Measurements from ENCODE around the gene PTPN14. TPM values are rescaled to one million over a fixed set of nuclear protein-coding genes. Genes with fewer than 3 reads are reported as not detected.

Gene PTPN14
- polyA plus RNA-seq, 1 experiment, result 29.4 TPM

DNA sequence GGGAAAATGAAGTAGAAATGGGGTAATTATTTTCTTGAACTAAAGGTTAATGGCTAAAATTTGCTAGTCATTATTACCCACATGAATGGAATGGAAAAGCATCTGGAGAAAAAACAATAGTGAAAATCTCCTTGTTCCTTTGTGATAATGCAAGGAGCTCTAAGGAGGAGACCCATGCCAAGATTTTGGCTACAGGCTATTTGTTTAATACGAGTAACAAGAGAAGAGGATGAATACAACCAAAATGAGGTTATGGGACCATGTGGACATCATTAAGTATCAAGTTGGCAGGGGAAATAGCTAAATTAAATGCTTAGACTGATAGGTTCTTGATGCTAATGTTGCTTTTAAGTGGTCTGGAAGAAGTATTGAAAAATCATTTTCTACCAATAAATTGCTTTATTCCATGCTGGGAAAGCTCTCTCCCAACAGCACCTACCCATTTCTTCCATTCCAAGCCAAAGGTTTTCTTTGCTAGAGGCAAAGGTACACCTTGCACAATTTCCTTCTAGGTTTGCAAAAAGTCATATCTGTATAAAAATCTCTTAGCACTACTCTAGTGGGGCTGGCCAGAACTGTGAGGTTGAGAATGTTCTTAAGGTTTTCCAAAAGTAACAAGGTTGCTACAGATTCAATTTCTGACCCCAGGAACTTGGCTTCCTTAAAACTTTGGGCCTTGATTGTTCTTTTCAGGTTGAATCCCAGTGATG is 170.3 kb downstream of the PTPN14 start:
- no peak for TF ChIP-seq CTCF (IDR thresholded peaks at IDR 0.05; ENCODE audit: insufficient read depth, low read depth, low read length)
- ChIA-PET CTCF (interaction anchor here (1.2 to 1.5 kb wide), 3 partner anchors 9 to 52 kb away, joined by 3 to 4 read pairs (median 4); no protein-coding TSS in a partner anchor), POLR2A (no interaction called here)
- Histone ChIP-seq H3K36me3 (ENCODE audit: control insufficient read depth, insufficient read depth, low read length) (peaks cover 20% of the 10 kb centered on the region), H3K27me3 (ENCODE audit: control insufficient read depth, insufficient read depth, low read length) (no peaks in the 10 kb centered on the region), H3K4me3 (ENCODE audit: low read depth, low read length) (no peak overlapping the region)
- no peak for DNase-seq (ENCODE audit: low read depth)

GRCh38 chr1:214380396-214380795 is 171.0 kb downstream of the PTPN14 start:
- TF ChIP-seq CTCF (IDR thresholded peaks at IDR 0.05; ENCODE audit: insufficient read depth, low read depth, low read length), result no peak
- ChIA-PET CTCF (interaction anchor here (1.2 to 1.5 kb wide), 4 partner anchors 9 to 51 kb away, joined by 3 to 4 read pairs (median 4); no protein-coding TSS in a partner anchor), POLR2A (no interaction called here)
- Histone ChIP-seq H3K27me3 (ENCODE audit: control insufficient read depth, insufficient read depth, low read length) (no peaks in the 10 kb centered on the region), H3K36me3 (ENCODE audit: control insufficient read depth, insufficient read depth, low read length) (peaks cover 20% of the 10 kb centered on the region), H3K4me3 (ENCODE audit: low read depth, low read length) (no peak overlapping the region)
- DNase-seq (ENCODE audit: low read depth), result no peak

DNA sequence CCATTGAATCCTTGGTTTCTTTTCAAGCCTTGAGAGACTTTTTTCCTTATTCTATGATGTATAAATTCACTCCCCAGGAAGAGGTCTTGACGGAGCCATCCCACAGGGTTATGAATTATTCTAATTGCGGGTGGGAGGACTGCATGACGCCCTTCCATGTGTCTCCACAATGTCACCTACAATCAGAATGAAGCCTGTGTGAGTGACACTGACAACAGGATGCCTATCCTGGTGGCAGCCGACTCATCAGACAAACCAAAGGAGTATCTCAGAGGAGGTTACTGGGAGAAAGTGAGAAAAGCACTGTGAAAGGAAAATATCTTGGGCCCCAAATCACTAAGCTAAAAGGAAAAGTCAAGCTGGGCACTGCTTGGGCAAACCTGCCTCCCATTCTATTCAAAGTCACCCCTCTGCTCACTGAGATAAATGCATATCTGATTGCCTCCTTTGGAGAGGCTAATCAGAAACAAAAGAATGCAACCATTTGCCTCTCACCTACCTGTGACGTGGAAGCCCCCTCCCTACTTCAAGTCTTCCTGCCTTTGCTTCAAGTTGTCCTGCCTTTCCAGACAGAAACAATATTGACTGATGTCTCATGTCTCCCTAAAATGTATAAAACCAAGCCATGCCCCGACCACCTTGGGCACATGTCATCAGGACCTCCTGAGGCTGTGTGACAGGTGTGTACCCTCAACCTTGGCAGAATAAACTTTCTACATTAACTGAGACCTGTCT is 172.0 kb downstream of the PTPN14 start:
- no peak for TF ChIP-seq CTCF (IDR thresholded peaks at IDR 0.05; ENCODE audit: insufficient read depth, low read depth, low read length)
- no peak overlapping the region for H3K4me3 ChIP-seq (ENCODE audit: low read depth, low read length)
- DNase-seq (ENCODE audit: low read depth), result no peak
- ChIA-PET CTCF (interaction anchor here (1.3 to 1.5 kb wide), 2 partner anchors 8 to 11 kb away, joined by 3 read pairs; no protein-coding TSS in a partner anchor), POLR2A (no interaction called here)
- H3K36me3 ChIP-seq (ENCODE audit: control insufficient read depth, insufficient read depth, low read length), result peaks cover 16% of the 10 kb centered on the region
- H3K27me3 ChIP-seq (ENCODE audit: control insufficient read depth, insufficient read depth, low read length), result no peaks in the 10 kb centered on the region

GRCh38 chr1:214378492-214378891 is 172.9 kb downstream of the PTPN14 start:
- Histone ChIP-seq H3K27me3 (ENCODE audit: control insufficient read depth, insufficient read depth, low read length) (no peaks in the 10 kb centered on the region), H3K36me3 (ENCODE audit: control insufficient read depth, insufficient read depth, low read length) (peaks cover 8% of the 10 kb centered on the region), H3K4me3 (ENCODE audit: low read depth, low read length) (no peak overlapping the region)
- ChIA-PET POLR2A (no interaction called here), CTCF (interaction anchor here (0.8 to 1.4 kb wide), 2 partner anchors 116 to 206 kb away, joined by 3 to 6 read pairs; no protein-coding TSS in a partner anchor)
- no peak for TF ChIP-seq CTCF (IDR thresholded peaks at IDR 0.05; ENCODE audit: insufficient read depth, low read depth, low read length)
- no peak for DNase-seq (ENCODE audit: low read depth)

- Histone ChIP-seq H3K4me3 (ENCODE audit: low read depth, low read length) (no peak overlapping the region), H3K36me3 (ENCODE audit: control insufficient read depth, insufficient read depth, low read length) (peaks cover 3% of the 10 kb centered on the region; the same call in 1 of the 2 replicates), H3K27me3 (ENCODE audit: control insufficient read depth, insufficient read depth, low read length) (no peaks in the 10 kb centered on the region)
- no peak for TF ChIP-seq CTCF (IDR thresholded peaks at IDR 0.05; ENCODE audit: insufficient read depth, low read depth, low read length)
- DNase-seq (ENCODE audit: low read depth), result peak; percentile 45
- POLR2A ChIA-PET, result no interaction called here
- CTCF ChIA-PET, result interaction anchor here (0.8 to 1.4 kb wide), 2 partner anchors 116 to 207 kb away, joined by 3 to 6 read pairs; no protein-coding TSS in a partner anchor
Measured at GRCh38 chr1:214377886-214378285, 173.5 kb downstream of the PTPN14 start.

Data from BJ (cell line).